NOMO-1 treated with DMSO at 0.1 percent for 48 hours (cell line): Measurements from ENCODE around the gene STIM2.
A peak's percentile ranks its signal among the peaks of the same experiment; 100 is the strongest.
"Not testable (repeated sequence)": the region's sequence is repeated elsewhere in the genome, so short reads cannot be mapped to it uniquely, and the experiment has no call there.

Experiments
- DNase-seq: peaks from one replicate; lab custom pipeline; 2025; ENCODE audit not compliant: unreplicated experiment; lab: John Stamatoyannopoulos, UW

Gene STIM2

GRCh38 chr4:27022963-27023362, 162.3 kb downstream of the STIM2 start:
- DNase-seq = no peak

GRCh38 chr4:27023366-27023765, 162.7 kb downstream of the STIM2 start:
- no peak for DNase-seq

GRCh38 chr4:27024805-27025204, 164.2 kb downstream of the STIM2 start:
- DNase-seq = no peak

- DNase-seq = no peak
Observed at GRCh38 chr4:27027428-27027827, 166.8 kb downstream of the STIM2 start.

- not testable (repeated sequence) for DNase-seq
Observed at GRCh38 chr4:27035127-27035526, 174.5 kb downstream of the STIM2 start.

GRCh38 chr4:27040356-27040755, 179.7 kb downstream of the STIM2 start:
- peak; percentile 52 for DNase-seq

- DNase-seq = no peak
Observed at GRCh38 chr4:27042411-27042810, 181.8 kb downstream of the STIM2 start.

GRCh38 chr4:27043200-27043599, 182.6 kb downstream of the STIM2 start:
- DNase-seq = no peak

- no peak for DNase-seq
Observed at GRCh38 chr4:27046851-27047250, 186.2 kb downstream of the STIM2 start.

- DNase-seq = peak; percentile 48
Observed at GRCh38 chr4:27048429-27049238, 188.0 kb downstream of the STIM2 start.

GRCh38 chr4:27049239-27049829, 188.7 kb downstream of the STIM2 start:
- DNase-seq = no peak

GRCh38 chr4:27050731-27051130, 190.1 kb downstream of the STIM2 start:
- DNase-seq = no peak

GRCh38 chr4:27055221-27055760, 194.7 kb downstream of the STIM2 start:
- no peak for DNase-seq

- no peak for DNase-seq
Observed at GRCh38 chr4:27056281-27056680, 195.6 kb downstream of the STIM2 start.

- DNase-seq = no peak
Observed at GRCh38 chr4:27057053-27057452, 196.4 kb downstream of the STIM2 start.

GRCh38 chr4:27057662-27058061, 197.0 kb downstream of the STIM2 start:
- no peak for DNase-seq

GRCh38 chr4:27058819-27059406, 198.3 kb downstream of the STIM2 start:
- DNase-seq = no peak

- DNase-seq = no peak
Observed at GRCh38 chr4:27059446-27059845, 198.8 kb downstream of the STIM2 start.

GRCh38 chr4:27062256-27062655, 201.6 kb downstream of the STIM2 start:
- DNase-seq = no peak

- DNase-seq = peak; percentile 50
Observed at GRCh38 chr4:27066591-27066990, 205.9 kb downstream of the STIM2 start.

GRCh38 chr4:27068151-27068867, 207.7 kb downstream of the STIM2 start:
- DNase-seq = no peak
